ENCODE results near the gene HCFC1R1. TPM values are rescaled to one million over a fixed set of nuclear protein-coding genes. Genes with fewer than 3 reads are reported as not detected.
A peak's percentile ranks its signal among the peaks of the same experiment; 100 is the strongest.

Gene HCFC1R1
- total and polyA plus RNA-seq, 2 experiments from 2014 or later: 30.2 to 192 TPM

GRCh38 chr16:3008690-3009037 lies 15.1 kb downstream of the HCFC1R1 start (continued):
- TF ChIP-seq ZNF114 (CRISPR knock-in tag; IDR thresholded peaks at IDR 0.05) (no peak), POLR2AphosphoS5 (IDR thresholded peaks at IDR 0.05; ENCODE audit: low read depth) (no peak), EZH2phosphoT487 (IDR thresholded peaks at IDR 0.05; ENCODE audit: unreplicated experiment) (no peak), STAT1 (IDR thresholded peaks at IDR 0.05; ENCODE audit: unreplicated experiment) (no peak), CREB1 (CRISPR knock-in tag; IDR thresholded peaks at IDR 0.05; ENCODE audit: low read depth) (no peak), REST (IDR thresholded peaks at IDR 0.05; ENCODE audit: unreplicated experiment) (no peak)
- TF ChIP-seq, protein P1, sequence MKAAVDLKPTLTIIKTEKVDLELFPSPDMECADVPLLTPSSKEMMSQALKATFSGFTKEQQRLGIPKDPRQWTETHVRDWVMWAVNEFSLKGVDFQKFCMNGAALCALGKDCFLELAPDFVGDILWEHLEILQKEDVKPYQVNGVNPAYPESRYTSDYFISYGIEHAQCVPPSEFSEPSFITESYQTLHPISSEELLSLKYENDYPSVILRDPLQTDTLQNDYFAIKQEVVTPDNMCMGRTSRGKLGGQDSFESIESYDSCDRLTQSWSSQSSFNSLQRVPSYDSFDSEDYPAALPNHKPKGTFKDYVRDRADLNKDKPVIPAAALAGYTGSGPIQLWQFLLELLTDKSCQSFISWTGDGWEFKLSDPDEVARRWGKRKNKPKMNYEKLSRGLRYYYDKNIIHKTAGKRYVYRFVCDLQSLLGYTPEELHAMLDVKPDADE (IDR thresholded peaks at IDR 0.05): no peak
- TF ChIP-seq, protein P2, sequence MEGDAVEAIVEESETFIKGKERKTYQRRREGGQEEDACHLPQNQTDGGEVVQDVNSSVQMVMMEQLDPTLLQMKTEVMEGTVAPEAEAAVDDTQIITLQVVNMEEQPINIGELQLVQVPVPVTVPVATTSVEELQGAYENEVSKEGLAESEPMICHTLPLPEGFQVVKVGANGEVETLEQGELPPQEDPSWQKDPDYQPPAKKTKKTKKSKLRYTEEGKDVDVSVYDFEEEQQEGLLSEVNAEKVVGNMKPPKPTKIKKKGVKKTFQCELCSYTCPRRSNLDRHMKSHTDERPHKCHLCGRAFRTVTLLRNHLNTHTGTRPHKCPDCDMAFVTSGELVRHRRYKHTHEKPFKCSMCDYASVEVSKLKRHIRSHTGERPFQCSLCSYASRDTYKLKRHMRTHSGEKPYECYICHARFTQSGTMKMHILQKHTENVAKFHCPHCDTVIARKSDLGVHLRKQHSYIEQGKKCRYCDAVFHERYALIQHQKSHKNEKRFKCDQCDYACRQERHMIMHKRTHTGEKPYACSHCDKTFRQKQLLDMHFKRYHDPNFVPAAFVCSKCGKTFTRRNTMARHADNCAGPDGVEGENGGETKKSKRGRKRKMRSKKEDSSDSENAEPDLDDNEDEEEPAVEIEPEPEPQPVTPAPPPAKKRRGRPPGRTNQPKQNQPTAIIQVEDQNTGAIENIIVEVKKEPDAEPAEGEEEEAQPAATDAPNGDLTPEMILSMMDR (conservative IDR thresholded peaks at IDR 0.05; ENCODE audit: low read depth in 2 of 2): no peak

- Histone ChIP-seq H3K79me2 (replicated peaks; ENCODE audit: insufficient read depth) (no peaks in the 10 kb centered on the region; the same call in 1 of the 2 replicates), H3K4me1 (ENCODE audit: insufficient read depth) (peaks cover 67% of the 10 kb centered on the region), H3K36me3 (ENCODE audit: insufficient read depth) (no peaks in the 10 kb centered on the region), H3K27me3 (ENCODE audit: insufficient read depth) (peaks cover 11% of the 10 kb centered on the region), H3F3A (replicated peaks; ENCODE audit: low read depth) (peaks cover 43% of the 10 kb centered on the region), H4K20me1 (replicated peaks; ENCODE audit: insufficient read depth) (no peaks in the 10 kb centered on the region), H2AFZ (no peak overlapping the region), H3K4me3 (peak overlapping the region; percentile 55), H3K4me2 (peak overlapping the region; percentile 90), H3K9me2 (ENCODE audit: insufficient read depth) (no peaks in the 10 kb centered on the region), H3K27ac (ENCODE audit: low read depth) (peak overlapping the region; percentile 100)
- DNase-seq (ENCODE audit: low spot score): peak; percentile 99
- H3K4me3 Mint-ChIP-seq: peak overlapping the region; percentile 82
- peaks cover 42% of the 10 kb centered on the region for H3K27me3 Mint-ChIP-seq (ENCODE audit: insufficient read depth, low read depth, poor library complexity)
- H3K9me3 Mint-ChIP-seq: no peaks in the 10 kb centered on the region
- ATAC-seq: peak; percentile 23
- peaks cover 51% of the 10 kb centered on the region for H3K4me1 Mint-ChIP-seq
- peak overlapping the region; percentile 100 for H3K27ac Mint-ChIP-seq
- peaks cover 9% of the 10 kb centered on the region; the same call in 2 of the 3 replicates for H3K36me3 Mint-ChIP-seq (ENCODE audit: low read depth)
- TF ChIP-seq JUNB (IDR thresholded peaks at IDR 0.05; ENCODE audit: unreplicated experiment) (no peak), EZH2 (IDR thresholded peaks at IDR 0.05; ENCODE audit: low read depth, unreplicated experiment) (no peak), STAT1 (IDR thresholded peaks at IDR 0.05; ENCODE audit: unreplicated experiment) (no peak), NANOG (IDR thresholded peaks at IDR 0.05; ENCODE audit: borderline replicate concordance) (peak; percentile 90), POLR2AphosphoS5 (IDR thresholded peaks at IDR 0.05; ENCODE audit: low read depth) (peak; percentile 63), CREB1 (CRISPR knock-in tag; IDR thresholded peaks at IDR 0.05; ENCODE audit: low read depth) (peak; percentile 87), REST (IDR thresholded peaks at IDR 0.05; ENCODE audit: unreplicated experiment) (peak; percentile 36)
- TF ChIP-seq, protein P1 (IDR thresholded peaks at IDR 0.05): peak; percentile 73
- TF ChIP-seq, protein P2 (conservative IDR thresholded peaks at IDR 0.05; ENCODE audit: low read depth in 2 of 2): no peak
Observed at GRCh38 chr16:3007957-3008689, 15.6 kb downstream of the HCFC1R1 start.

Data from GM23338 (cell line).